B cell (primary cell): ENCODE data around the gene CCK. TPM values are rescaled to one million over a fixed set of nuclear protein-coding genes. Genes with fewer than 3 reads are reported as not detected.

ENCODE experiments used
- ATAC-seq: fragments of 200-7000 bp; cut with Tn5 transposase; one replicate; pipeline ENCODE4 v1.10.0; 2021; ENCODE audit warnings: low read depth, mild to moderate bottlenecking, moderate number of reproducible peaks, moderate library complexity
- CTCF ChIA-PET: fragments of 350-600 bp; sonication (Branson Sonifier 250); formaldehyde crosslinking; loops from one replicate; lab custom pipeline; 2021; ENCODE audit warnings: antibody characterized with exemption, inconsistent platforms; lab: Charles Lee
- POLR2A ChIA-PET: fragments of 350-600 bp; sonication (Branson Sonifier 250); formaldehyde crosslinking; loops from one replicate; lab custom pipeline; 2021; ENCODE audit warnings: antibody characterized with exemption; lab: Charles Lee
- DNase-seq: peaks from one replicate; pipeline ENCODE4 v3.0.0; 2013
- H2AFZ ChIP-seq: 2 replicates; pipeline ENCODE4 v1.6.1; 2012; ENCODE audit warnings: mild to moderate bottlenecking, low read depth, low read length; ENCODE audit not compliant: insufficient read depth, poor library complexity, severe bottlenecking
- H3K27ac ChIP-seq, 2 donors: 1 replicate in 1 of 2; 2 replicates in 1 of 2; pipeline ENCODE4 v1.5.1; 2012 to 2013; ENCODE audit warnings: low read length in 2 of 2, mild to moderate bottlenecking in 2 of 2, moderate library complexity in 1 of 2
- H3K27me3 ChIP-seq, 4 experiments: fragments of 200-600 bp in 1 of 4; sonication (generic) in 1 of 4; replicated peaks in 1 of 4; 1 replicate in 2 of 4; 2 replicates in 2 of 4; pipeline versions ENCODE4 v1.6.1 to v1.7.0; 2013 to 2016; ENCODE audit warnings: low read length in 3 of 4, mild to moderate bottlenecking in 2 of 4, mixed read lengths in 1 of 4, moderate library complexity in 1 of 4; ENCODE audit not compliant: insufficient read depth in 4 of 4, control insufficient read depth in 3 of 4; ENCODE audit errors: control extremely low read depth in 1 of 4
- H3K36me3 ChIP-seq, 2 experiments: replicated peaks in 1 of 2; 1 replicate in 1 of 2; 2 replicates in 1 of 2; pipeline versions ENCODE4 v1.6.1 to v1.7.1; 2013; ENCODE audit warnings: low read length in 1 of 2; ENCODE audit not compliant: insufficient read depth in 2 of 2, control insufficient read depth in 1 of 2; ENCODE audit errors: control extremely low read depth in 1 of 2, extremely low read depth in 1 of 2
- H3K4me1 ChIP-seq, 2 donors: fragments of 200-600 bp in 1 of 2; sonication (generic) in 1 of 2; 1 replicate in 1 of 2; 2 replicates in 1 of 2; pipeline versions ENCODE4 v1.5.1 to v1.6.1; 2013 to 2017; ENCODE audit warnings: low read length in 2 of 2; ENCODE audit not compliant: control insufficient read depth in 2 of 2, insufficient read depth in 2 of 2
- H3K4me2 ChIP-seq: replicated peaks from 2 replicates; pipeline ENCODE3; 2012; ENCODE audit warnings: mild to moderate bottlenecking, low read depth, low read length; ENCODE audit not compliant: poor library complexity, severe bottlenecking
- H3K4me3 ChIP-seq, 5 experiments: fragments of 200-600 bp in 1 of 5; sonication (generic) in 1 of 5; 1 replicate in 3 of 5; 2 replicates in 2 of 5; pipeline versions ENCODE4 v1.5.1 to v1.7.0; 2011 to 2016; ENCODE audit warnings: low read length in 4 of 5, mild to moderate bottlenecking in 4 of 5, low read depth in 2 of 5, control low read depth in 1 of 5, moderate library complexity in 1 of 5; ENCODE audit not compliant: insufficient read depth in 1 of 5; ENCODE audit errors: control extremely low read depth in 1 of 5, extremely low read depth in 1 of 5
- H3K79me2 ChIP-seq: fragments of 200-600 bp; sonication (generic); one replicate; pipeline ENCODE4 v1.6.0; 2016; ENCODE audit warnings: low read length; ENCODE audit not compliant: control insufficient read depth, insufficient read depth
- H3K9ac ChIP-seq: fragments of 200-600 bp; sonication (generic); 2 replicates; pipeline ENCODE4 v1.6.1; 2017; ENCODE audit warnings: mild to moderate bottlenecking, low read length, moderate library complexity
- H3K9me3 ChIP-seq, 3 donors: one replicate each; pipeline versions ENCODE4 v1.6.1 to v1.7.1; 2013; ENCODE audit warnings: low read length in 2 of 3; ENCODE audit not compliant: control insufficient read depth in 2 of 3, insufficient read depth in 1 of 3; ENCODE audit errors: control extremely low read depth in 1 of 3
- H4K20me1 ChIP-seq: 2 replicates; pipeline ENCODE4 v1.6.0; 2012; ENCODE audit warnings: mild to moderate bottlenecking, low read length; ENCODE audit not compliant: insufficient read depth, control insufficient read depth, poor library complexity, severe bottlenecking
- H3K27ac Mint-ChIP-seq: one replicate; pipeline ENCODE4 v1.8.0; 2021; ENCODE audit warnings: mixed read lengths
- H3K27me3 Mint-ChIP-seq: one replicate; pipeline ENCODE4 v1.8.0; 2021; ENCODE audit warnings: mixed read lengths
- H3K4me1 Mint-ChIP-seq: one replicate; pipeline ENCODE4 v1.8.0; 2021; ENCODE audit warnings: mixed read lengths
- H3K4me3 Mint-ChIP-seq: one replicate; pipeline ENCODE4 v1.8.0; 2021; ENCODE audit warnings: mixed read lengths
- H3K9me3 Mint-ChIP-seq: one replicate; pipeline ENCODE4 v1.8.0; 2022; ENCODE audit warnings: mixed read lengths; ENCODE audit not compliant: insufficient read depth
- EZH2 ChIP-seq: IDR thresholded peaks from 2 replicates; pipeline ENCODE4 v1.6.1; 2012; ENCODE audit warnings: borderline replicate concordance, low read depth, mild to moderate bottlenecking, moderate library complexity, low read length; ENCODE audit not compliant: insufficient read depth, poor library complexity, severe bottlenecking
- WGBS: methylation state at CpG from one replicate; pipeline ENCODE4 v1.1.5; 2013; ENCODE audit warnings: missing lambda C conversion rate; ENCODE audit not compliant: insufficient coverage; 5-methylcytosine and 5-hydroxymethylcytosine counted together
- intact Hi-C: fragments of 100-400 bp; cut with micrococcal nuclease; formaldehyde crosslinking; loops from one replicate; pipeline ENCODE4 v1.10.0; 2022
- polyA plus RNA-seq: library from polyadenylated mRNA; depleted of rRNA; stranded (reverse); fragments of >200 nt; gene quantifications from 2 replicates; pipeline ENCODE4 v1.2.3, GENCODE V29; 2012
- total RNA-seq, 2 donors: library from RNA; stranded (reverse); fragments of 120-200 nt in 1 of 2; gene quantifications; 1 replicate in 1 of 2; 2 replicates in 1 of 2; pipeline versions ENCODE4 v1.2.3 to v1.2.4, GENCODE V29; 2013 to 2022
- TF ChIP-seq, protein P1 (sequence below): fragments of 200-600 bp; IDR thresholded peaks from one replicate; pipeline ENCODE4 v1.8.0; 2022; ENCODE audit warnings: antibody characterized with exemption, mild to moderate bottlenecking

Gene CCK
- total and polyA plus RNA-seq, 2 donors (not counting 1 experiment from before 2014, with no cell fraction given), result not detected

DNA sequence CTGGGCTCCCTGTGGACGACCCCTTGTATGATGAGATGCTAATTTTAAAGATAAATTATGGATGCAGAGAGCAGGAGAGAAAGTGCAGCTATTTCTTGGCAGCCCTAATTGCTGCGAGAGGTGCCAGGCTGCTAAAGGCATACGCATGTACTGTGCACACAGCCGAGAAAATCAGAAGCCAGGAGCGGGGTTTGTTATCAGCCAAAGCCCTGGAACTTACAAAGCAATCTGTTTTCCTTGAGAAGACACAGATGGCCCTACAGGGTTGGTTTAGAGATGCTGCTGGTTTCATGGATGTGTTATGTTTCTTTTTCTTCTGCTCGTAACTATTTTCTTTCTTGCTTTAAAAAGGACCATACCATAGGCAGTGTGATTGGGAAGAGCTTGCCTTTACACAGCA is 11.7 kb upstream of the CCK start:
- Histone ChIP-seq H3K4me3 (no peak overlapping the region), H3K79me2 (no peaks in the 10 kb centered on the region), H3K9ac (no peak overlapping the region), H3K27ac (no peak overlapping the region), H3K27me3 (no peaks in the 10 kb centered on the region), H3K36me3 (no peaks in the 10 kb centered on the region), H4K20me1 (no peaks in the 10 kb centered on the region), H3K4me1 (no peaks in the 10 kb centered on the region), H3K9me3 (peaks cover 0 to 19% (median 14%) of the 10 kb centered on the region in 3 donors), H3K4me2 (no peak overlapping the region), H2AFZ (no peak overlapping the region)
- ChIA-PET POLR2A (no interaction called here), CTCF (no interaction called here)
- no peak overlapping the region for H3K4me3 Mint-ChIP-seq
- intact Hi-C loops, result no loop called here
- peaks cover 6% of the 10 kb centered on the region for H3K9me3 Mint-ChIP-seq
- TF ChIP-seq, protein P1, sequence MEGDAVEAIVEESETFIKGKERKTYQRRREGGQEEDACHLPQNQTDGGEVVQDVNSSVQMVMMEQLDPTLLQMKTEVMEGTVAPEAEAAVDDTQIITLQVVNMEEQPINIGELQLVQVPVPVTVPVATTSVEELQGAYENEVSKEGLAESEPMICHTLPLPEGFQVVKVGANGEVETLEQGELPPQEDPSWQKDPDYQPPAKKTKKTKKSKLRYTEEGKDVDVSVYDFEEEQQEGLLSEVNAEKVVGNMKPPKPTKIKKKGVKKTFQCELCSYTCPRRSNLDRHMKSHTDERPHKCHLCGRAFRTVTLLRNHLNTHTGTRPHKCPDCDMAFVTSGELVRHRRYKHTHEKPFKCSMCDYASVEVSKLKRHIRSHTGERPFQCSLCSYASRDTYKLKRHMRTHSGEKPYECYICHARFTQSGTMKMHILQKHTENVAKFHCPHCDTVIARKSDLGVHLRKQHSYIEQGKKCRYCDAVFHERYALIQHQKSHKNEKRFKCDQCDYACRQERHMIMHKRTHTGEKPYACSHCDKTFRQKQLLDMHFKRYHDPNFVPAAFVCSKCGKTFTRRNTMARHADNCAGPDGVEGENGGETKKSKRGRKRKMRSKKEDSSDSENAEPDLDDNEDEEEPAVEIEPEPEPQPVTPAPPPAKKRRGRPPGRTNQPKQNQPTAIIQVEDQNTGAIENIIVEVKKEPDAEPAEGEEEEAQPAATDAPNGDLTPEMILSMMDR, result no peak
- no peak for TF ChIP-seq EZH2
- H3K27me3 Mint-ChIP-seq, result peaks cover 4% of the 10 kb centered on the region
- no peak overlapping the region for H3K27ac Mint-ChIP-seq
- no peak for ATAC-seq
- WGBS, result 94% methylated on average over 4 of the region's 6 CpGs
- no peaks in the 10 kb centered on the region for H3K4me1 Mint-ChIP-seq
- DNase-seq, result no peak

DNA sequence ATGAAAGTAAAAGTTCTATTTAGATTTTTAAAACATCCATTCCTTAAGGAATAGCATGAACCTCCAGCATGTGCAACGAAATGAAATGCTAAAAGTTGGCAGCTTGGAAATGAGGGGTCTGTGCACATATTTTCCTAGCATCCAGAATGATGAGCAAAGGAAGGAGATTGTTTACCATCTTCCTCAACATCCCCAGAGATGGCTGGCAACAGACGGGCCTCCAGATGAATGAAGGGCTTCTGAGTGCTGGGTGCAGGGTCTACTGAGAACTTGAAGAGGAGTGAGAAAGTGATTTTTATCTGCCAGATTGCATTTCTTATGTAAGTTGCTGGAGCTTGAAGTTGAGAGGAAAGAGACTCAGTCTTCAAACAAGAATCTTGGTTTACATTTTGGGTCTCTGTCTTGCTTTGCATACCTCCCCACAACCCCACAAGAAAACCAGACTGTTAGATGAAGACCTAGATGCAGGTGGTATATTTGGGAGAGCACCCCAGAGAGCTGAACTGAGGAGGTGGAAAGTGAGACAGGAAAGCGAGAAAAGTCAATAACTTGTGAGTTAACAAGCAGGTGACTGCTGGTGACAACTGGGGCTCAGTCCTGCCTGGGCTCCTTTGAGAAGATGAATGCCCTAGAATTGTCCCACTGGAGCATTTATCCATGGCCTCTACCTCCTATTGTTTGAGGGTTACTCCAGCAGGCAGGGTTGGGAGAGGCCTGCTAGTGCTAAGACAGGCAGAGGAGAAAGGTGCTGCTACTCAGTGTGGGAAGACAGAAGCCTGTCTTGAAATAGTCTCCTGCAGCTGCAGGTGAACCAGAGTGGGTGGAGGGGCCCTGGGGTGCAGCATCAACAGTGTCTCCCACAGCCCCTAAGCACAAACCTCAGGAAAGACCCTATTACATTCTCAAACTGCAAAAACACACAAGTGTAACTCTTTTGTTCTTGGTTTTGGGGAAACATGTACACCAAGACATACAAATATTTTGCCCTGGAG is 10.5 kb upstream of the CCK start:
- DNase-seq, result no peak
- TF ChIP-seq, protein P1, result no peak
- no peak for TF ChIP-seq EZH2
- ChIA-PET POLR2A (no interaction called here), CTCF (no interaction called here)
- H3K4me1 ChIP-seq, result no peaks in the 10 kb centered on the region
- peak overlapping the region; percentile 13 for H2AFZ ChIP-seq
- Mint-ChIP-seq H3K4me3 (no peak overlapping the region), H3K27me3 (peaks cover 4% of the 10 kb centered on the region), H3K9me3 (peaks cover 9% of the 10 kb centered on the region), H3K27ac (no peak overlapping the region), H3K4me1 (no peaks in the 10 kb centered on the region)
- H3K9ac ChIP-seq, result no peak overlapping the region
- H3K27ac ChIP-seq, result no peak overlapping the region
- no peaks in the 10 kb centered on the region for H4K20me1 ChIP-seq
- no peaks in the 10 kb centered on the region for H3K27me3 ChIP-seq
- H3K79me2 ChIP-seq, result no peaks in the 10 kb centered on the region
- no peak for ATAC-seq
- intact Hi-C loops, result no loop called here
- peaks cover 0 to 19% (median 17%) of the 10 kb centered on the region in 3 donors for H3K9me3 ChIP-seq
- no peak overlapping the region for H3K4me3 ChIP-seq
- H3K4me2 ChIP-seq, result no peak overlapping the region
- WGBS, result 89% methylated on average over 1 of the region's 3 CpGs
- H3K36me3 ChIP-seq, result no peaks in the 10 kb centered on the region
